A549 (cell line): Measurements from ENCODE around the gene C20orf141.

Experiments
- CTCF ChIP-seq: fragments of >200 bp; sonication (Bioruptor Twin); formaldehyde crosslinking; IDR thresholded peaks from 3 replicates; pipeline ENCODE4 v1.5.1; 2016
- EP300 ChIP-seq, 2 experiments: fragments of >200 bp; sonication (Bioruptor Twin); formaldehyde crosslinking; IDR thresholded peaks; 2 replicates in 1 of 2; 3 replicates in 1 of 2; pipeline ENCODE4 v1.6.1; 2016 to 2017
- MAFK ChIP-seq: fragments of 450-650 bp; IDR thresholded peaks from 2 replicates; pipeline ENCODE4 v1.6.1; 2014; ENCODE audit not compliant: partially characterized antibody
- POLR2A ChIP-seq: IDR thresholded peaks from 2 replicates; pipeline ENCODE4 v1.6.1; 2012; ENCODE audit warnings: mild to moderate bottlenecking, low read length
- TF ChIP-seq, protein P1 (sequence below): fragments of 450-650 bp; IDR thresholded peaks from 2 replicates; pipeline ENCODE4 v1.6.1; 2014; ENCODE audit warnings: antibody characterized with exemption

- no peak for TF ChIP-seq CTCF
- TF ChIP-seq EP300 (IDR thresholded peaks at IDR 0.05) = no peak
- TF ChIP-seq, protein P1, sequence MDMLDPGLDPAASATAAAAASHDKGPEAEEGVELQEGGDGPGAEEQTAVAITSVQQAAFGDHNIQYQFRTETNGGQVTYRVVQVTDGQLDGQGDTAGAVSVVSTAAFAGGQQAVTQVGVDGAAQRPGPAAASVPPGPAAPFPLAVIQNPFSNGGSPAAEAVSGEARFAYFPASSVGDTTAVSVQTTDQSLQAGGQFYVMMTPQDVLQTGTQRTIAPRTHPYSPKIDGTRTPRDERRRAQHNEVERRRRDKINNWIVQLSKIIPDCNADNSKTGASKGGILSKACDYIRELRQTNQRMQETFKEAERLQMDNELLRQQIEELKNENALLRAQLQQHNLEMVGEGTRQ = no peak
- no peak for TF ChIP-seq POLR2A
- no peak for TF ChIP-seq MAFK
Measured at GRCh38 chr20:2836035-2836434, 21.2 kb downstream of the C20orf141 start.
